OCI-LY1 (cell line): Measurements from ENCODE around the gene PXMP4.

Experiments used
- H2AFZ ChIP-seq: fragments of 200-600 bp; sonication (generic), shearing (Covaris generic); 2 replicates; pipeline ENCODE4 v1.6.0; 2014; ENCODE audit warnings: antibody characterized with exemption, mild to moderate bottlenecking, low read length
- H3F3A ChIP-seq: fragments of 200-600 bp; sonication (generic), shearing (Covaris generic); 2 replicates; pipeline ENCODE4 v1.6.0; 2014; ENCODE audit warnings: mild to moderate bottlenecking, antibody characterized with exemption, low read length, moderate library complexity; ENCODE audit not compliant: insufficient read depth
- H3K27ac ChIP-seq: fragments of 200-600 bp; sonication (generic); 2 replicates; pipeline ENCODE4 v1.5.1; 2014; ENCODE audit warnings: low read length, mixed run types, mild to moderate bottlenecking, low read depth; ENCODE audit not compliant: poor library complexity, severe bottlenecking
- H3K27me3 ChIP-seq: fragments of 200-600 bp; sonication (generic); 2 replicates; pipeline ENCODE4 v1.6.0; 2014; ENCODE audit warnings: antibody characterized with exemption, mild to moderate bottlenecking, low read length, moderate library complexity; ENCODE audit not compliant: insufficient read depth
- H3K36me3 ChIP-seq: fragments of 200-600 bp; sonication (generic); 2 replicates; pipeline ENCODE4 v1.6.1; 2014; ENCODE audit warnings: mild to moderate bottlenecking, antibody characterized with exemption, low read length, moderate library complexity, mixed read lengths; ENCODE audit not compliant: insufficient read depth
- H3K4me1 ChIP-seq: fragments of 200-600 bp; sonication (generic); 2 replicates; pipeline ENCODE4 v1.5.1; 2014; ENCODE audit warnings: mild to moderate bottlenecking, low read length, moderate library complexity; ENCODE audit not compliant: insufficient read depth, severe bottlenecking
- H3K4me2 ChIP-seq: fragments of 200-600 bp; sonication (generic), shearing (Covaris generic); 2 replicates; pipeline ENCODE4 v1.6.1; 2014; ENCODE audit warnings: low read length
- H3K4me3 ChIP-seq: fragments of 200-600 bp; sonication (generic); 2 replicates; pipeline ENCODE4 v1.5.1; 2014; ENCODE audit warnings: low read length, low read depth, mild to moderate bottlenecking, mixed read lengths; ENCODE audit not compliant: poor library complexity, severe bottlenecking
- H3K79me2 ChIP-seq: fragments of 200-600 bp; shearing (Covaris generic); 2 replicates; pipeline ENCODE4 v1.6.1; 2016; ENCODE audit warnings: mixed run types, low read length, mixed read lengths; ENCODE audit not compliant: insufficient read depth
- H3K9ac ChIP-seq: fragments of 200-600 bp; sonication (generic), shearing (Covaris generic); 2 replicates; pipeline ENCODE4 v1.6.1; 2014; ENCODE audit warnings: mild to moderate bottlenecking, low read length, mixed read lengths
- H3K9me2 ChIP-seq: fragments of 200-600 bp; sonication (generic), shearing (Covaris generic); 2 replicates; pipeline ENCODE4 v1.6.1; 2014; ENCODE audit warnings: low read depth, mild to moderate bottlenecking, low read length, mixed read lengths
- H3K9me3 ChIP-seq: fragments of 200-600 bp; shearing (Covaris generic); 2 replicates; pipeline ENCODE4 v1.6.1; 2014; ENCODE audit warnings: low read length, mixed read lengths
- H4K20me1 ChIP-seq: fragments of 200-600 bp; sonication (generic), shearing (Covaris generic); 2 replicates; pipeline ENCODE4 v1.6.0; 2016; ENCODE audit warnings: mild to moderate bottlenecking, low read length; ENCODE audit not compliant: insufficient read depth
- EZH2 ChIP-seq: fragments of 200-600 bp; sonication (generic), shearing (Covaris generic); IDR thresholded peaks from 2 replicates; pipeline ENCODE4 v1.8.0; 2017; ENCODE audit warnings: borderline replicate concordance, mixed run types, mild to moderate bottlenecking, antibody characterized with exemption, low read length, moderate library complexity, mixed read lengths
- TF ChIP-seq, protein P1 (sequence below): fragments of 200-600 bp; sonication (generic), shearing (Covaris generic); IDR thresholded peaks from 2 replicates; pipeline ENCODE4 v1.5.1; 2017; ENCODE audit warnings: mild to moderate bottlenecking, antibody characterized with exemption, low read length, moderate library complexity, mixed read lengths

The PXMP4 gene

DNA sequence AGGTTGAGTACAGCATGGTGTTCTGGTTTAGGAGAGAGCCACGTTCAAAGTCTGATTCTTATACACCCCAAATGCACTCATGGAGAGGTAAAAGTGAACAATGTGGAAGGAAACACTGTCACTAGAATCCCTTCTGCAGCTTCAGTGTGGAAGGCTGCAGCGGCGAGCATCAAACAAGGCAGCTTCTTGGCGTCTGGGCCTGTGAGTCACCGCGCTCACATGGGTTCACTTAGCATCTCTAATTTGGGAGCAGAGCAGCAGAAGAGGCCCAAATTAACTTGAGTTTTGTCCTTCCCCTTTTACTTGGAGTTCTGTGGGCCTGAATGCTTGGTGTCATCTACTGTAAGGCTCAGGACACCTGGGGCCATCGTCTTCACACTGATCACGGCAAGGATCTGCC, 23.0 kb downstream of the PXMP4 start:
- H3K27me3 ChIP-seq = no peaks in the 10 kb centered on the region
- H3K4me3 ChIP-seq = no peak overlapping the region
- H4K20me1 ChIP-seq = no peaks in the 10 kb centered on the region
- H3K9me3 ChIP-seq = no peaks in the 10 kb centered on the region
- no peak overlapping the region for H2AFZ ChIP-seq
- no peaks in the 10 kb centered on the region for H3K9me2 ChIP-seq
- TF ChIP-seq EZH2 = no peak
- TF ChIP-seq, protein P1, sequence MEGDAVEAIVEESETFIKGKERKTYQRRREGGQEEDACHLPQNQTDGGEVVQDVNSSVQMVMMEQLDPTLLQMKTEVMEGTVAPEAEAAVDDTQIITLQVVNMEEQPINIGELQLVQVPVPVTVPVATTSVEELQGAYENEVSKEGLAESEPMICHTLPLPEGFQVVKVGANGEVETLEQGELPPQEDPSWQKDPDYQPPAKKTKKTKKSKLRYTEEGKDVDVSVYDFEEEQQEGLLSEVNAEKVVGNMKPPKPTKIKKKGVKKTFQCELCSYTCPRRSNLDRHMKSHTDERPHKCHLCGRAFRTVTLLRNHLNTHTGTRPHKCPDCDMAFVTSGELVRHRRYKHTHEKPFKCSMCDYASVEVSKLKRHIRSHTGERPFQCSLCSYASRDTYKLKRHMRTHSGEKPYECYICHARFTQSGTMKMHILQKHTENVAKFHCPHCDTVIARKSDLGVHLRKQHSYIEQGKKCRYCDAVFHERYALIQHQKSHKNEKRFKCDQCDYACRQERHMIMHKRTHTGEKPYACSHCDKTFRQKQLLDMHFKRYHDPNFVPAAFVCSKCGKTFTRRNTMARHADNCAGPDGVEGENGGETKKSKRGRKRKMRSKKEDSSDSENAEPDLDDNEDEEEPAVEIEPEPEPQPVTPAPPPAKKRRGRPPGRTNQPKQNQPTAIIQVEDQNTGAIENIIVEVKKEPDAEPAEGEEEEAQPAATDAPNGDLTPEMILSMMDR = no peak
- H3K27ac ChIP-seq = peak overlapping the region; percentile 20
- peaks cover 29% of the 10 kb centered on the region for H3K4me1 ChIP-seq
- no peaks in the 10 kb centered on the region for H3K36me3 ChIP-seq
- H3K79me2 ChIP-seq = no peaks in the 10 kb centered on the region
- H3K9ac ChIP-seq = no peak overlapping the region
- H3K4me2 ChIP-seq = no peak overlapping the region
- no peaks in the 10 kb centered on the region for H3F3A ChIP-seq

DNA sequence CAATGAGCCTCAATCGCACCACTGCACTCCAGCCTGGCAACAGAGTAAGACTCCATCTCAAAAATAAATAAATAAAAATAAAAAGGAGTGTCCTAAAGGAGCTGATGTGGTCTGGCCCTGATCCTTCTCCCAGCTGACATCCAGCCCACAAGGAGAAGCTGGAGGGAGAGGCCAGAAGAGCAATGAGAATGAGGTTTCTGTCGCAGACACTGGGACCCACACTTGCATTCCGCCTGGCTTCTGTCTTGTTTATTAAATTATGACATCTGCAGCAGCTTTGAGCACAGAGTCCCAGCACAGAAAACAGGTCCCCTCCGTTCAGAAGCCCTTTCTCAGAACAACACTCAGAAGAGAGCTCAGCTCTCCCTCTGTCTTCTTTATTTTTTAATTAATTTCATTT, 23.7 kb downstream of the PXMP4 start:
- Histone ChIP-seq H3K9me2 (no peaks in the 10 kb centered on the region), H3K36me3 (no peaks in the 10 kb centered on the region), H3F3A (no peaks in the 10 kb centered on the region), H3K9me3 (no peaks in the 10 kb centered on the region), H3K79me2 (no peaks in the 10 kb centered on the region), H3K4me1 (peaks cover 29% of the 10 kb centered on the region), H2AFZ (no peak overlapping the region), H3K27ac (peak overlapping the region; percentile 20), H3K4me2 (no peak overlapping the region), H4K20me1 (no peaks in the 10 kb centered on the region), H3K27me3 (no peaks in the 10 kb centered on the region), H3K9ac (no peak overlapping the region), H3K4me3 (no peak overlapping the region)
- TF ChIP-seq, protein P1 = no peak
- TF ChIP-seq EZH2 = no peak

GRCh38 chr20:33694639-33695012, 25.5 kb downstream of the PXMP4 start:
- Histone ChIP-seq H2AFZ (no peak overlapping the region), H3K9me2 (no peaks in the 10 kb centered on the region), H3K4me3 (no peak overlapping the region), H3F3A (no peaks in the 10 kb centered on the region), H4K20me1 (no peaks in the 10 kb centered on the region), H3K27me3 (no peaks in the 10 kb centered on the region), H3K4me1 (peaks cover 37% of the 10 kb centered on the region), H3K27ac (peak overlapping the region; percentile 76), H3K36me3 (no peaks in the 10 kb centered on the region), H3K9ac (no peak overlapping the region), H3K9me3 (no peaks in the 10 kb centered on the region), H3K79me2 (no peaks in the 10 kb centered on the region), H3K4me2 (no peak overlapping the region)
- no peak for TF ChIP-seq EZH2
- TF ChIP-seq, protein P1 = no peak
